ENCODE data around the gene CISH. TPM values are rescaled to one million over a fixed set of nuclear protein-coding genes. Genes with fewer than 3 reads are reported as not detected.

CISH gene
- total RNA-seq, 1 experiment from 2014 or later, result 1.6 TPM

GRCh38 chr3:50610181-50610971, 1.2 kb downstream of the CISH start:
- H3K27me3 Mint-ChIP-seq (ENCODE audit: unreplicated experiment), result peaks cover 13% of the 10 kb centered on the region

DNA sequence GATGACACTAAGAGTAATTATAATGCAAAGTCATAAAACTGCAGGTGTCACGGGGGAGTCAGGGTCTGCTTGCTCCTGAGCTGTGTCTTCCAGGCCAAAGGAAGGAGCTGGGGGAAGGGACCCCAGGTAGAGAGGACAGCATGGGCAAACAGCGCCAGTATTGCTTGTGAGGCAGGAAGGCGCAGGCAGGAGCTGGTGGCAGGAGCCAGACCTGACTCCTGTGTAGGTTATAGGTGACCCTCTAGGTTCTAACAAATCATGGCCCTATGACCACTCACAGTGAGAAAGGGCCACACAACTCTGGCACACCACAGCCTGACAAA, 1.9 kb downstream of the CISH start:
- DNase-seq, result no peak
- no peak for TF ChIP-seq CTCF (IDR thresholded peaks at IDR 0.05; ENCODE audit: unreplicated experiment)
- BruUV-seq (replicated peaks), result no TSS peak
- Mint-ChIP-seq H3K4me1 (ENCODE audit: low read depth, unreplicated experiment) (peaks cover 31% of the 10 kb centered on the region), H3K27me3 (ENCODE audit: unreplicated experiment) (peaks cover 13% of the 10 kb centered on the region), H3K27ac (ENCODE audit: unreplicated experiment) (no peak overlapping the region), H3K36me3 (ENCODE audit: insufficient read depth, unreplicated experiment) (peaks cover 18% of the 10 kb centered on the region), H3K4me3 (ENCODE audit: low read depth, unreplicated experiment) (no peak overlapping the region), H3K9me3 (ENCODE audit: low read depth, unreplicated experiment) (no peaks in the 10 kb centered on the region)
- intact Hi-C loops (cut with micrococcal nuclease; ENCODE audit: unreplicated experiment), result loop anchor here (5.0 kb wide), 1 partner anchor 262 kb away; the partner anchor contains the start of gene ZMYND10
- CTCF ChIA-PET, result interaction anchor here (1.1 kb wide), 1 partner anchor 37 kb away, joined by 3 read pairs; no protein-coding TSS in a partner anchor

More at GRCh38 chr3:50610181-50610971, 1.2 kb downstream of the CISH start:
- Mint-ChIP-seq H3K36me3 (ENCODE audit: insufficient read depth, unreplicated experiment) (peaks cover 18% of the 10 kb centered on the region), H3K4me3 (ENCODE audit: low read depth, unreplicated experiment) (peak overlapping the region; percentile 74), H3K4me1 (ENCODE audit: low read depth, unreplicated experiment) (peaks cover 29% of the 10 kb centered on the region), H3K9me3 (ENCODE audit: low read depth, unreplicated experiment) (no peaks in the 10 kb centered on the region), H3K27ac (ENCODE audit: unreplicated experiment) (no peak overlapping the region)
- peak; percentile 60 for DNase-seq
- no peak for TF ChIP-seq CTCF (IDR thresholded peaks at IDR 0.05; ENCODE audit: unreplicated experiment)
- no TSS peak for BruUV-seq (replicated peaks)
- intact Hi-C loops (cut with micrococcal nuclease; ENCODE audit: unreplicated experiment), result loop anchor here (5.0 kb wide), 1 partner anchor 263 kb away; the partner anchor contains the start of gene ZMYND10
- CTCF ChIA-PET, result interaction anchor here (1.1 kb wide), 1 partner anchor 38 kb away, joined by 3 read pairs; no protein-coding TSS in a partner anchor

DNA sequence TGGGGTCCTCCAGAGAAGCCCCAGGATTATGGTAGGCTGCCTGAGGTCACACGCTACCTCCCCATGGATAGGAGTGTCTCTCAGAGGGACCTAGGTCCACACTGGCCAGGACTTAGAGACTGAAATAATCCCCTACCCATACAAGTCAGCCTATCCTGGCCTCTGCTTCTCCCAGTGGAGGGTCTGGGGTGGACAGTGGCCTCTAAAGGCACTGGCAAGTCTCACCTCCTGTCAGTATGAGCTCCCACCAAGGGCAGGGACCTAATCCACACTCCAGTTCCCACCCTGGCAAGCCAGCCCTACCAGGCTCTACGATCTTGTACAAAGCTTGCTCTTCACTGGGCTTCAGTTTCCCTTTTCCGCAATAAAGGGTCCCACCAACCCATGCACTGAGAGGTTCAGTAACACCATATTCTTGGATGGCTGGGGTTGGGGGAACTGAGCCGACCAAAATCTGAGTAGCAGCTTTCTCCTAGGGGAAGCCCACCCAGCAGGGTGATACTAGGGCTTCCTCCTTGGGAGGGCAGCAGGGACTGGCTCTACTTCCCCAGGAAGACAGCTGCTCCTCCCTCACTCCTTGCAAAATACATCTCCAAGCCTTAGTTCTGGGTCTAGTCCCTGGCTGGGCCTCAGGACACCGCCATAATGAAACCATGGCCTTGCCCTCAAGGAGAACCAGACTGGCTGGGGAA, 2.4 kb downstream of the CISH start:
- Mint-ChIP-seq H3K27me3 (ENCODE audit: unreplicated experiment) (peaks cover 13% of the 10 kb centered on the region), H3K4me1 (ENCODE audit: low read depth, unreplicated experiment) (peaks cover 33% of the 10 kb centered on the region), H3K9me3 (ENCODE audit: low read depth, unreplicated experiment) (no peaks in the 10 kb centered on the region), H3K36me3 (ENCODE audit: insufficient read depth, unreplicated experiment) (peaks cover 18% of the 10 kb centered on the region), H3K27ac (ENCODE audit: unreplicated experiment) (no peak overlapping the region), H3K4me3 (ENCODE audit: low read depth, unreplicated experiment) (no peak overlapping the region)
- DNase-seq, result no peak
- TF ChIP-seq CTCF (IDR thresholded peaks at IDR 0.05; ENCODE audit: unreplicated experiment), result no peak
- intact Hi-C loops (cut with micrococcal nuclease; ENCODE audit: unreplicated experiment), result no loop called here
- CTCF ChIA-PET, result interaction anchor here (1.1 kb wide), 1 partner anchor 37 kb away, joined by 3 read pairs; no protein-coding TSS in a partner anchor
- BruUV-seq (replicated peaks), result no TSS peak

GRCh38 chr3:50608278-50608677, 3.3 kb downstream of the CISH start:
- Mint-ChIP-seq H3K36me3 (ENCODE audit: insufficient read depth, unreplicated experiment) (peaks cover 18% of the 10 kb centered on the region), H3K27ac (ENCODE audit: unreplicated experiment) (no peak overlapping the region), H3K4me3 (ENCODE audit: low read depth, unreplicated experiment) (no peak overlapping the region), H3K4me1 (ENCODE audit: low read depth, unreplicated experiment) (peaks cover 42% of the 10 kb centered on the region), H3K9me3 (ENCODE audit: low read depth, unreplicated experiment) (no peaks in the 10 kb centered on the region), H3K27me3 (ENCODE audit: unreplicated experiment) (peaks cover 13% of the 10 kb centered on the region)
- intact Hi-C loops (cut with micrococcal nuclease; ENCODE audit: unreplicated experiment), result no loop called here
- no TSS peak for BruUV-seq (replicated peaks)
- DNase-seq, result no peak
- no peak for TF ChIP-seq CTCF (IDR thresholded peaks at IDR 0.05; ENCODE audit: unreplicated experiment)
- CTCF ChIA-PET, result no interaction called here

All from Calu3 (cell line).